GM12801 (cell line): Measurements from ENCODE around the gene LPP.

ENCODE experiments used
- TF ChIP-seq, protein P1 (sequence below): IDR thresholded peaks from one replicate; pipeline ENCODE4 v1.5.1; 2011; ENCODE audit warnings: control low read depth; ENCODE audit not compliant: insufficient read length; ENCODE audit errors: extremely low read depth

The LPP gene

DNA sequence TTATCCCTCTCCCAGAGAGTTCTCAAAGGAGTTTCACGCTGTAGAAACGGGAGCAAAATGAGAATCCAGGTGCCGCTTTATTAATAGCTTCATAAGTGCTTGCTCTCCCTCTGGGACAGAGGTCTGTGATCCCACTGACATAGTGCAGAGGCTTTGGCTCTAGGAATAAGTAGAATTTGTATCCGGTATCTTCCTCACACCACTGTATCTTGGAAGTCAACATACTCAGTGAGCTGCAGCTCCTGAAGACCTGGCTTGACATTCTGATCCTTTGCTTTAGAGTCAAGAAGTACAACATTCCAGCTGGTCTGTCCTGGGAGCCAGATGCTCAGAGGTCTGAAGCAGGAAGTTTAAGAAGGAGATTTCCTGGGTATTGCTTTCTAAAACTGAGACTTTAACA is 323.0 kb downstream of the LPP start:
- TF ChIP-seq, protein P1, sequence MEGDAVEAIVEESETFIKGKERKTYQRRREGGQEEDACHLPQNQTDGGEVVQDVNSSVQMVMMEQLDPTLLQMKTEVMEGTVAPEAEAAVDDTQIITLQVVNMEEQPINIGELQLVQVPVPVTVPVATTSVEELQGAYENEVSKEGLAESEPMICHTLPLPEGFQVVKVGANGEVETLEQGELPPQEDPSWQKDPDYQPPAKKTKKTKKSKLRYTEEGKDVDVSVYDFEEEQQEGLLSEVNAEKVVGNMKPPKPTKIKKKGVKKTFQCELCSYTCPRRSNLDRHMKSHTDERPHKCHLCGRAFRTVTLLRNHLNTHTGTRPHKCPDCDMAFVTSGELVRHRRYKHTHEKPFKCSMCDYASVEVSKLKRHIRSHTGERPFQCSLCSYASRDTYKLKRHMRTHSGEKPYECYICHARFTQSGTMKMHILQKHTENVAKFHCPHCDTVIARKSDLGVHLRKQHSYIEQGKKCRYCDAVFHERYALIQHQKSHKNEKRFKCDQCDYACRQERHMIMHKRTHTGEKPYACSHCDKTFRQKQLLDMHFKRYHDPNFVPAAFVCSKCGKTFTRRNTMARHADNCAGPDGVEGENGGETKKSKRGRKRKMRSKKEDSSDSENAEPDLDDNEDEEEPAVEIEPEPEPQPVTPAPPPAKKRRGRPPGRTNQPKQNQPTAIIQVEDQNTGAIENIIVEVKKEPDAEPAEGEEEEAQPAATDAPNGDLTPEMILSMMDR: no peak

- TF ChIP-seq, protein P1: no peak
Measured at GRCh38 chr3:188480011-188480410, 326.1 kb downstream of the LPP start.

DNA sequence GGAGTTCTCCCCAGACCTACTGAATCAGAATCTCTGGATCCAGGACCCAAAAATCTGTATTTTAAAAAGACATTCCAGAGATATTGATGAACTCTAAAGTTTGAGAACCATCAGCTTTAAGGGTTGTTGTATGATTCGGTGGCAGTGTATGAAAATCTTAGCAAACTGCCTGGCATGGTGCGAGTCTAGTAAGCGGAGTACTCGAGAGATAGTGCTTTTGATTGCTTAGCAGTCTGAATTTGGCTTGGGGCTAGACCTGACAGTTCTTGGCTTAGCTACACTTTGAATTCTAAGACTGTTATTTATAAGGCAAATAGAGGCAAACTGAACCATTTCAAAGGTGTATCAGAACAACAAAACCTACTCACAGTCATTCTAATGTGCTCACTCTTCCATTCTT is 329.0 kb downstream of the LPP start:
- TF ChIP-seq, protein P1: no peak

- TF ChIP-seq, protein P1: no peak
Measured at GRCh38 chr3:188486126-188486525, 332.2 kb downstream of the LPP start.

DNA sequence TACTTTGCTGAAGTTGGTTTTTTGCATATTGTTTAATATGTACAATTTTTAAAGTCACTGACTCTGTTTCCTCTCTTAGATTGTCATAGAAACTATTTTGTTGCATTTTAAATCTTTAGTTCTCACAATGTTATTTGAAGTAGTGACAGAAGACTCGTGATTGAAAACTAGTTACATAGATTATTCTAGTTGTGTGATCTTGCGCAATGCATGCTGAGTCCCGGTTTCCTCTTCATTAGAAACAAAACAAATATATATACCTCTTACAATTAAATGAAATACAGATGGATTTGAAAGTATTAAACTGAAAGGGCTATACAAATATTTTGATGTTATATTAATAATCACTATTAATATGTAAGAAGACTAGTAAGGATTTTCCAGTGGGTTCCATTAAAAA is 333.0 kb downstream of the LPP start:
- TF ChIP-seq, protein P1: no peak

DNA sequence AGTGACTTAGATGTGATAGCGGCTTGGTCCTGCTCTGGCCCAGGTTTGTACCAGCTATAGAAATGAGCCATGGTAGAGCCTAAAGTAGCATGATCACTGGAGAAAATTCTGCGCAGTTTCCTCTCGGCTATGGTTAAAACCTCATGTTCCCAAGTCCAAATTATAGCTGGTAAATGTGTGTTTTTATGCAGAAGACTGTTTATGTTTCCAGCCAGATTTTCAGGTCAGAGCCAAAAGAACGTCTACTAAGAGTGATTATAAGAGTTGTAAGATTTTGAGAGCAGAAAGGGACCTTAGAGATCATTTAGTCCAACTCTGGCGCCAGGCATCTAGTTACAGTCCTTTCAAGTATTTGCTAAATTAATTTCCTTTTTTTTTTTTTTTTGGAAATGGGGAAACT is 333.7 kb downstream of the LPP start:
- TF ChIP-seq, protein P1: no peak

- TF ChIP-seq, protein P1: no peak
Measured at GRCh38 chr3:188488801-188489200, 334.8 kb downstream of the LPP start.
